GM21825 (cell line): ENCODE data around the gene HMGN5.

ENCODE experiments used
- ATAC-seq: cut with Tn5 transposase; IDR thresholded peaks from one replicate; pipeline ENCODE4 v1.9.1; 2021; ENCODE audit warnings: mild to moderate bottlenecking, moderate library complexity; ENCODE audit not compliant: unreplicated experiment

Gene HMGN5

GRCh38 chrX:81120936-81121371 lies 80.8 kb downstream of the HMGN5 start:
- ATAC-seq: peak; percentile 57

DNA sequence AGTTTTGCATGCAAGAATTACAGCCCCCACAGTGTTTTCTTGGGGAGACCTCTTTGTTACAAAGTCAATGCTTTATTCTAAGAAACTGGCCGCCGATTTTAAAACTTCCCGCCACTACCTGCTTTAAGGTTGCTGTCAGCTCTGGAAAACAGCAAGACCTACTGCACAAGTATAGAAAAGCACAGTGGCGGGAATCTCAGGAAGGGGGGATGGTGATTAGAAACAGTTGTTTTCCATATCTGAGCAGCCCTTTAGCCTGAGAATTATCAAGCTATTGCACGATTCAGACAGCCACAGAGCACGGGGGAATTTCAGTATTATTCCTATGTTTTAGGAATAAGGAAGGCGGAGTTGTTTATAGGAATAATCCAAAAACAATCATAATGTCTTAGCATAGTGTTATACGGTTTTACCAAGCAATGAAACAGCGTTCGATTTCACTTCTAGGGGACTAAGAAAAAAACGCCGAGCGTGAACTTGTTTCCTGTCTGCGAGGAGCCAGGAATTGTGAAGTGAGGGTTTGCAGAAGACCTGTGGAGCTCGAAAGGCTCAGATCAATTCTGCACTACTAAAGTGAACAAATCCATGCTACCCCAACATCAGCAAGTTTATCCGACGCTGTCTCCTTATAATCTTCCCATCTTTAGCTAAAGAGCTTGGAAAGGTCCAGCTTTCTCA lies 81.3 kb downstream of the HMGN5 start:
- ATAC-seq: peak; percentile 35

GRCh38 chrX:81114757-81115156 lies 87.0 kb downstream of the HMGN5 start:
- no peak for ATAC-seq

DNA sequence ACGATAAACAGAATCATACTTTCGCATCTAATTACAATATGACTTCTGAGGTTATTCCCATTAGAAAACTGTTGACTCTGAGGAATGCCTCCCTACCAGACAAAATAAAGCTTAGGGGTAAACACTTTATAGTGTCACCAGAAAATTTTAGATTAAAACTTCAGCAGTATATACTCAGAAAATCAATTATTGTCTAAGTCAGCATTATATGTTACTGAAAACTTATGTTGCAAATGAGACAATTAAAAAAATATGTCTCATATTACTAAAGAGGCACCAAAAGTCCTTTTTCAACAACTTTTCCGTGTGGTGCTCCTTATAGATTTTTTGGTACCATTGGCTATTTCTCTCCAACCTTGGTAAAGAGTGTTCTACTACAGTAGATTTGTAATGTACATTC lies 91.4 kb downstream of the HMGN5 start:
- ATAC-seq: no peak

GRCh38 chrX:81082649-81083048 lies 119.1 kb downstream of the HMGN5 start:
- ATAC-seq: no peak
